ENCODE results near the gene LTBP1.
"Not testable (repeated sequence)": the region's sequence is repeated elsewhere in the genome, so short reads cannot be mapped to it uniquely, and the experiment has no call there.

LTBP1 gene

GRCh38 chr2:32963941-32964340, 17.2 kb downstream of the LTBP1 start:
- Histone ChIP-seq H3K79me2 (ENCODE audit: control insufficient read depth, insufficient read depth, low read length, unreplicated experiment) (no peaks in the 10 kb centered on the region), H2AFZ (ENCODE audit: low read length, unreplicated experiment) (no peak overlapping the region), H3K4me3 (ENCODE audit: low read depth, low read length) (no peak overlapping the region), H3K4me1 (ENCODE audit: control insufficient read depth, insufficient read depth, low read length, unreplicated experiment) (no peaks in the 10 kb centered on the region), H3K36me3 (ENCODE audit: insufficient read depth, low read length) (no peaks in the 10 kb centered on the region), H3K27me3 (ENCODE audit: insufficient read depth, low read length) (no peaks in the 10 kb centered on the region), H3K27ac (ENCODE audit: low read depth, low read length) (no peak overlapping the region)

DNA sequence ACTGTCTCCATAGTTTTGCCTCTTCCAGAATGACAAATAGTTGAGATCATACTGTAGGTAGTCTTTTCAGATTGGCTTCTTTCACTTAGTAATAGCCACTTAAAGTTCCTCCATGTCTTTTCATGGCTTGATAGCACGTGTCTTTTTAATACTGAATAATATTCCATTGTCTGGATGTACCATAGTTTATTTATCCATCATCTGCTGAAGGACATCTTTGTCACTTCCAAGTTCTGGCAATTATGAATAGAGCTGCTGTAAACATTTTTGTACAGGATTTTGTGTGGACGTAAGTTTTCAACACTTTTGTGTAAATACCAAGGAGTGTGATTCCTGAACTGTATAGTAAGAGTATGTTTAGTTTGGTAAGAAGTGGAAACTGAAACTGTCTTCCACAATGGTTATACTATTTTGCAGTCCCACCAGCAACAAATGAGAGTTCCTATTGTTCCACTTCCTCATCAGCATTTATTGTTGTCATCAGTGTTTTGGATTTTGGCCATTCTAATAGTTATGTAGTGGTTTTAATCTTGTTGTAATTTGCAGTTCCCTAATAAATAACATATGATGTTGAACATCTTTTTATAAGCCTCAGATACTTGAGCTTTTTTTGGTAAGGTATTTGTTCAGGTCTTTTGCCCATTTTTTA, 18.9 kb downstream of the LTBP1 start:
- no peaks in the 10 kb centered on the region for H3K27me3 ChIP-seq (ENCODE audit: insufficient read depth, low read length)
- H3K27ac ChIP-seq (ENCODE audit: low read depth, low read length), result no peak overlapping the region
- no peak overlapping the region for H2AFZ ChIP-seq (ENCODE audit: low read length, unreplicated experiment)
- no peaks in the 10 kb centered on the region for H3K36me3 ChIP-seq (ENCODE audit: insufficient read depth, low read length)
- no peak overlapping the region for H3K4me3 ChIP-seq (ENCODE audit: low read depth, low read length)
- no peaks in the 10 kb centered on the region for H3K79me2 ChIP-seq (ENCODE audit: control insufficient read depth, insufficient read depth, low read length, unreplicated experiment)
- no peaks in the 10 kb centered on the region for H3K4me1 ChIP-seq (ENCODE audit: control insufficient read depth, insufficient read depth, low read length, unreplicated experiment)

GRCh38 chr2:32969444-32970162, 22.9 kb downstream of the LTBP1 start:
- no peak overlapping the region for H3K4me3 ChIP-seq (ENCODE audit: low read depth, low read length)
- H3K27ac ChIP-seq (ENCODE audit: low read depth, low read length), result no peak overlapping the region
- H3K36me3 ChIP-seq (ENCODE audit: insufficient read depth, low read length), result no peaks in the 10 kb centered on the region
- no peaks in the 10 kb centered on the region for H3K79me2 ChIP-seq (ENCODE audit: control insufficient read depth, insufficient read depth, low read length, unreplicated experiment)
- H2AFZ ChIP-seq (ENCODE audit: low read length, unreplicated experiment), result no peak overlapping the region
- no peaks in the 10 kb centered on the region for H3K27me3 ChIP-seq (ENCODE audit: insufficient read depth, low read length)
- H3K4me1 ChIP-seq (ENCODE audit: control insufficient read depth, insufficient read depth, low read length, unreplicated experiment), result no peaks in the 10 kb centered on the region

DNA sequence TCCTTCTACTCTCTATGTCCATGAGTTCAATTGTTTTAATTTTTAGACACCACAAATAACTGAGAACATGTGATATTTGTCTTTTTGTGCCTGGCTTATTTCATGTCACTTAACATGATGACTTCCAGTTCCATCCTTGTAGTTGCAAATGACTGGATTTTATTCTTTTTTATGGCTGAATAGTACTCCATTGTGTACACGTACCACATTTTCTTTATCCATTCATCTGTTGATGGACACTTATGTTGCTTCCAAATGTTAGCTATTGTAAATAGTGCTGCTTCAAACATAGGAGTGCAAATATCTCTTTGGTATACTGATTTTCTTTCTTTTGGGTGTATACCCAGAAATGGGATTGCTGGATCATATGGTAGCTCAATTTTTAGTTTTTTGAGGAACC, 27.0 kb downstream of the LTBP1 start:
- H3K36me3 ChIP-seq (ENCODE audit: insufficient read depth, low read length); H2AFZ ChIP-seq (ENCODE audit: low read length, unreplicated experiment); H3K4me3 ChIP-seq (ENCODE audit: low read depth, low read length); H3K79me2 ChIP-seq (ENCODE audit: control insufficient read depth, insufficient read depth, low read length, unreplicated experiment); H3K27me3 ChIP-seq (ENCODE audit: insufficient read depth, low read length); H3K27ac ChIP-seq (ENCODE audit: low read depth, low read length); H3K4me1 ChIP-seq (ENCODE audit: control insufficient read depth, insufficient read depth, low read length, unreplicated experiment): not testable (repeated sequence)

- H3K27ac ChIP-seq (ENCODE audit: low read depth, low read length), result no peak overlapping the region
- H3K79me2 ChIP-seq (ENCODE audit: control insufficient read depth, insufficient read depth, low read length, unreplicated experiment), result no peaks in the 10 kb centered on the region
- no peak overlapping the region for H2AFZ ChIP-seq (ENCODE audit: low read length, unreplicated experiment)
- H3K4me1 ChIP-seq (ENCODE audit: control insufficient read depth, insufficient read depth, low read length, unreplicated experiment), result no peaks in the 10 kb centered on the region
- H3K27me3 ChIP-seq (ENCODE audit: insufficient read depth, low read length), result no peaks in the 10 kb centered on the region; the same call in 1 of the 2 replicates
- H3K36me3 ChIP-seq (ENCODE audit: insufficient read depth, low read length), result no peaks in the 10 kb centered on the region
- H3K4me3 ChIP-seq (ENCODE audit: low read depth, low read length), result no peak overlapping the region
Observed at GRCh38 chr2:32976409-32977063, 29.8 kb downstream of the LTBP1 start.

DNA sequence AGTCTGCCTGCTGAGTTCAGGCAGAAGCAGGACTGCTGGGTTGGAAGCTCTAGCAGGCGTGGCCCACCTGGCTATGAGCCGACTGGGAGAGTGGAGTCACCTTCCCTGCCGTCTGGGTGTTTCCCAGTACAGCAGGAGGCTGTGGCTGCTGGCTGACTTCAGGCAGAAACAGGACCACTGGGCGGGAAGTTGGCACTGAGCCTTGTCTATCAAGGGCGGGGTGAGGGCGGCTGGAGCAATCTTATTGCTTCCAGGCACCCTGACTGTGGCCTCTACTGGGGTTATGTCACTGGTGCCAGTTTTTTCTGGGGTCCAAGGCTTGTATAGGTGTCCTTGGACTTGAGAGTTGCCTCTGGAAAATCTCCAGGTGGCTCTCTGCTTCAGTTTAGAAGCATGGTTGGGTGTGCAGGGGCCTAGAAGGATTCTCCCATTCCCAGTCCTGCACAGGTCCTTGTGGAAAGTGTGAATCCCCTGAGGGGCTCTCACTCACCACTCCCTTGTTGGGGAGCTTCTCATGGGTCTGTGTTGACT, 30.5 kb downstream of the LTBP1 start:
- H3K4me3 ChIP-seq (ENCODE audit: low read depth, low read length), result no peak overlapping the region
- no peak overlapping the region for H2AFZ ChIP-seq (ENCODE audit: low read length, unreplicated experiment)
- no peaks in the 10 kb centered on the region; the same call in 1 of the 2 replicates for H3K27me3 ChIP-seq (ENCODE audit: insufficient read depth, low read length)
- no peaks in the 10 kb centered on the region for H3K36me3 ChIP-seq (ENCODE audit: insufficient read depth, low read length)
- no peaks in the 10 kb centered on the region for H3K4me1 ChIP-seq (ENCODE audit: control insufficient read depth, insufficient read depth, low read length, unreplicated experiment)
- H3K79me2 ChIP-seq (ENCODE audit: control insufficient read depth, insufficient read depth, low read length, unreplicated experiment), result no peaks in the 10 kb centered on the region
- no peak overlapping the region for H3K27ac ChIP-seq (ENCODE audit: low read depth, low read length)

DNA sequence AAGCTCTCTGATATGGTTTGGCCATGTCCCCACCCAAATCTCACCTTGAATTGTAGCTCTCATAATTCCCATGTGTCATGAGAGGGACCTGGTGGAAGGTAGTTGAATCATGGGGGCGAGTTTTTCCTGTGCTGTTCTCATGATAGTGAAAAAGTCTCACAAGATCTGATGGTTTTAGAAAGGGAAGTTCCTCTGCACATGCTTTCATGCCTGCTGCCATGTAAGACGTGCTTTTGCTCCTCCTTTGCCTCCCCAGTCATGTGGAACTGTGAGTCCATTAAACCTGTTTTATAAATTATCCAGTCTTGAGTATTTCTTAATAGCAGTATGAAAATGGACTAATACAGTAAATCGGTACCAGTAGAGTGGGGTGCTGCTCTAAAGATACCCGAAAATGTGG, 34.9 kb downstream of the LTBP1 start:
- H3K79me2 ChIP-seq (ENCODE audit: control insufficient read depth, insufficient read depth, low read length, unreplicated experiment), result no peaks in the 10 kb centered on the region
- H3K4me3 ChIP-seq (ENCODE audit: low read depth, low read length), result no peak overlapping the region
- H3K27me3 ChIP-seq (ENCODE audit: insufficient read depth, low read length), result peaks cover 6% of the 10 kb centered on the region; the same call in 1 of the 2 replicates
- no peaks in the 10 kb centered on the region for H3K36me3 ChIP-seq (ENCODE audit: insufficient read depth, low read length)
- H2AFZ ChIP-seq (ENCODE audit: low read length, unreplicated experiment), result no peak overlapping the region
- no peak overlapping the region for H3K27ac ChIP-seq (ENCODE audit: low read depth, low read length)
- no peaks in the 10 kb centered on the region for H3K4me1 ChIP-seq (ENCODE audit: control insufficient read depth, insufficient read depth, low read length, unreplicated experiment)

DNA sequence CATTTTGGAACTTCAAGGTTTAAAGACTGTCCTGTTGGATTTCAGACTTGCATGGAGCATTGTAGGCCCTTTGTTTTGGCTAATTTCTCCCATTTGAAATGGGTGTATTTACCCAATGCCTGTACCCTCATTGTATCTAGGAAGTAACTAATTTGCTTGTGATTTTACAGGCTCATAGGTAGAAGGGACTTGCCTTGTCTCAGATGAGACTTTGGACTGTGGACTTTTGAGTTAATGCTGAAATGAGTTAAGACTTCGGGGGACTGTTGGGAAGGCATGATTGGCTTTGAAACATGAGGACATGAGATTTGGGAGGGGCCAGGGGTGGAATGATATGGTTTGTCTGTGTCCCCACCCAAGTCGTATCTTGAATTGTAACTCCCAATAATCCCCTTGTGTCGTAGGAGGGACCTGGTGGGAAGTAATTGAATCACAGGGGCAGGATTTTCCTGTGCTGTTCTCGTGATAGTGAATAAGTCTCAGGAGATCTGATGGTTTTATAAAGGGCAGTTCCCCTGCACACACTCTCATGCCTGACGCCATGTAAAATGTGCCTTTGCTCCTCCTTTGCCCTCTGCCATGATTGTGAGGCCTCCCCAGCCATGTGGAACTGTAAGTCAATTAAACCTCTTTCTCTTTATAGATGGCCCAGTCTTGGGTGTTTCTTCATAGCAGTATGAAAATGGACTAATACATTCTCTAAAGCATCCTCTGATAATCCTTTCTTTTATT, 36.6 kb downstream of the LTBP1 start:
- H2AFZ ChIP-seq (ENCODE audit: low read length, unreplicated experiment); H3K4me3 ChIP-seq (ENCODE audit: low read depth, low read length); H3K36me3 ChIP-seq (ENCODE audit: insufficient read depth, low read length); H3K79me2 ChIP-seq (ENCODE audit: control insufficient read depth, insufficient read depth, low read length, unreplicated experiment); H3K27ac ChIP-seq (ENCODE audit: low read depth, low read length); H3K4me1 ChIP-seq (ENCODE audit: control insufficient read depth, insufficient read depth, low read length, unreplicated experiment): not testable (repeated sequence)
- peaks cover 13% of the 10 kb centered on the region for H3K27me3 ChIP-seq (ENCODE audit: insufficient read depth, low read length)

DNA sequence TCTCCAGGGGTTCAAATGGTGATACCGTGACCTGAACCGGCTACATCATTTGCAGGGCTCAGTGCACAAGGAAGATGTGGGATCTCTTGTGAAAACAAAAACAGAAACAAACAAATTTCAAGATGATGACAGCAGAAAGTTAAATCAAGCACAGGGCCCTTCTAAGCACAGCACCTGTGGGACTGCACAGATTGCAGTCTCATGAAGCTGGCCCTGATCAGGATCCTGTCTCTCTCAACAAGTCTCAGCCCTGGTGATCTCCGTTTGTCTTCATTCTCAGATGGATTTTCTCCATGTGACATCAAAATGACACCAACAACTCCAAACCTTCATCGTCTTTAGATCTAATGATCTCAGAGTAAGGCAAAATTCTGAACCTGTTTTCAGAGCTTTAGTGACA, 39.7 kb downstream of the LTBP1 start:
- H3K27me3 ChIP-seq (ENCODE audit: insufficient read depth, low read length), result peaks cover 24% of the 10 kb centered on the region
- H3K4me3 ChIP-seq (ENCODE audit: low read depth, low read length), result no peak overlapping the region
- no peaks in the 10 kb centered on the region for H3K4me1 ChIP-seq (ENCODE audit: control insufficient read depth, insufficient read depth, low read length, unreplicated experiment)
- H3K36me3 ChIP-seq (ENCODE audit: insufficient read depth, low read length), result no peaks in the 10 kb centered on the region
- no peaks in the 10 kb centered on the region for H3K79me2 ChIP-seq (ENCODE audit: control insufficient read depth, insufficient read depth, low read length, unreplicated experiment)
- H3K27ac ChIP-seq (ENCODE audit: low read depth, low read length), result no peak overlapping the region
- H2AFZ ChIP-seq (ENCODE audit: low read length, unreplicated experiment), result no peak overlapping the region

DNA sequence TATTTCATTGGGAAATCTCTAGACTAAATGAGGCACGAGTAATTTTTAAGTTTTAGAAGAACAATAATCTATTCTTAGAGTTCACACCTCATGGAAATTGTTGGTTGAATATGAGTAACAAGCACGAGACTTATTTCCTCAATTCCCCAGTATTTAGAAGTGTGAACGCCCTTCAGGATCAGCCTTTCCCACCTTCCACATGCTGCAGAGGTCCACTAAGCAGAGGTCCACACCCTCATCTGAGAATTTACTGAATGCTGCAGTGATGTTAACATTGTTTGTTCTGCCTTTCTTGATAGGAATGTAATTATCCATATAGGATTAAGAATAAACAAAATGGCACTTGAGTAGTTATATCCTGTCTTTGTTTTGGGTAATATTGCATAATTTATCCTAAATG, 41.8 kb downstream of the LTBP1 start:
- H3K79me2 ChIP-seq (ENCODE audit: control insufficient read depth, insufficient read depth, low read length, unreplicated experiment), result no peaks in the 10 kb centered on the region

More for the DNA sequence above, 41.8 kb downstream of the LTBP1 start:
- Histone ChIP-seq H3K27me3 (ENCODE audit: insufficient read depth, low read length) (peaks cover 24% of the 10 kb centered on the region), H2AFZ (ENCODE audit: low read length, unreplicated experiment) (no peak overlapping the region), H3K36me3 (ENCODE audit: insufficient read depth, low read length) (no peaks in the 10 kb centered on the region), H3K4me1 (ENCODE audit: control insufficient read depth, insufficient read depth, low read length, unreplicated experiment) (no peaks in the 10 kb centered on the region), H3K27ac (ENCODE audit: low read depth, low read length) (no peak overlapping the region), H3K4me3 (ENCODE audit: low read depth, low read length) (no peak overlapping the region)
